ENCODE results near the gene ZNF778.

DNA sequence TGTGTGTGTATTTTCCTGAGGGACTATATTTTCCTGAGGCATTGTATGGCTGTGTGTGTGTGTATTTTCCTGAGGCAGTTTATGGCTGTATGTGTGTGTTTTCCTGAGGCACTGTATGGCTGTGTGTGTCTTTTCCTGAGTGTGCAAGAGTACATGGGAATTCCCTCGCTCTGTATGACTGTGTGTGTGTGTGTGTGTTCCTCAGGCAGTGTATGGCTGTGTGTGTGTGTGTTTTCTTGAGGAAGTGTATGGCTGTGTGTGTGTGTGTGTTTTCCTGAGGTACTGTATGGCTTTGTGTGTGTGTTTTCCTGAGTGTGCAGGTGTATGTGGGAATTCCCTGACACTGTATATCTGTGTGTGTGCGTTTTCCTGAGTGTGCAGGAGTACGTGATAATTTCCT, 4.1 kb downstream of the ZNF778 start:
- TF ChIP-seq TAF1 (IDR thresholded peaks at IDR 0.05; ENCODE audit: borderline replicate concordance, low read depth, low read length) (no peak), POLR2A (IDR thresholded peaks at IDR 0.05; ENCODE audit: low read depth, low read length) (no peak), POLR2AphosphoS5 (IDR thresholded peaks at IDR 0.05; ENCODE audit: low read depth, low read length) (no peak)

All from GM12892 (cell line).